Vagina (tissue), 2 donors: ENCODE results near the gene RTP5. TPM values are rescaled to one million over a fixed set of nuclear protein-coding genes. Genes with fewer than 3 reads are reported as not detected.

Source experiments
- DNase-seq, 2 donors: peaks; one replicate each; pipeline ENCODE4 v3.0.0-alpha.2; 2017; ENCODE audit errors: extremely low spot score in 2 of 2
- H3K27ac ChIP-seq: fragments of 200-600 bp; sonication (generic); one replicate; pipeline ENCODE4 v1.5.1; 2019
- H3K27me3 ChIP-seq: fragments of 200-600 bp; sonication (generic); one replicate; pipeline ENCODE4 v1.5.1; 2019
- H3K36me3 ChIP-seq, 2 donors: fragments of 200-600 bp; sonication (generic); one replicate each; pipeline ENCODE4 v1.5.1; 2017 to 2019
- H3K4me1 ChIP-seq: fragments of 200-600 bp; sonication (generic); one replicate; pipeline ENCODE4 v1.5.1; 2019
- H3K4me3 ChIP-seq, 2 donors: fragments of 200-600 bp; sonication (generic); 1 replicate in 1 of 2; 2 replicates in 1 of 2; pipeline ENCODE4 v1.5.1; 2016 to 2019
- H3K9me3 ChIP-seq: fragments of 200-600 bp; sonication (generic); one replicate; pipeline ENCODE4 v1.5.1; 2019
- POLR2A ChIP-seq, 2 donors: fragments of 450-650 bp; IDR thresholded peaks; one replicate each; pipeline ENCODE4 v1.6.1; 2017; ENCODE audit warnings: antibody characterized with exemption in 2 of 2, mild to moderate bottlenecking in 2 of 2, moderate library complexity in 2 of 2
- POLR2AphosphoS5 ChIP-seq, 2 donors: sonication (generic); formaldehyde crosslinking; IDR thresholded peaks; one replicate each; pipeline ENCODE4 v1.9.0; 2017; ENCODE audit warnings: antibody characterized with exemption in 2 of 2, mild to moderate bottlenecking in 2 of 2, low read depth in 1 of 2; ENCODE audit not compliant: insufficient read depth in 1 of 2
- intact Hi-C: fragments of 100-400 bp; cut with DNase I; formaldehyde crosslinking; loops from one replicate; pipeline ENCODE4 v1.15.1; 2023
- total RNA-seq: library from RNA; depleted of rRNA; stranded (reverse); fragments of >200 nt; gene quantifications from one replicate; pipeline ENCODE4 v1.2.3, GENCODE V29; 2016
- TF ChIP-seq, protein P1 (sequence below), 3 experiments: fragments of 450-650 bp in 2 of 3; fragments of 200-600 bp in 1 of 3; sonication (generic) in 1 of 3; IDR thresholded peaks; one replicate each; pipeline ENCODE4 v1.5.1; 2017 to 2019; ENCODE audit warnings: antibody characterized with exemption in 3 of 3, mild to moderate bottlenecking in 2 of 3, moderate library complexity in 2 of 3

RTP5 gene
- total RNA-seq, 1 donor from 2014 or later = not detected

GRCh38 chr2:241877197-241877685 lies 7.7 kb downstream of the RTP5 start:
- H3K36me3 ChIP-seq = no peaks in the 10 kb centered on the region
- no peaks in the 10 kb centered on the region for H3K9me3 ChIP-seq
- H3K4me3 ChIP-seq = no peak overlapping the region
- intact Hi-C loops = loop anchor here (10.0 kb wide), 1 partner anchor 132 kb away; no protein-coding TSS in a partner anchor
- no peak for DNase-seq
- no peaks in the 10 kb centered on the region for H3K27me3 ChIP-seq
- H3K27ac ChIP-seq = no peak overlapping the region
- no peak for TF ChIP-seq POLR2A (IDR thresholded peaks at IDR 0.05)
- peaks cover 18% of the 10 kb centered on the region for H3K4me1 ChIP-seq

- peaks cover 22% of the 10 kb centered on the region for H3K4me1 ChIP-seq
- DNase-seq = no peak
- H3K4me3 ChIP-seq = no peak overlapping the region
- no peaks in the 10 kb centered on the region for H3K9me3 ChIP-seq
- intact Hi-C loops = loop anchor here (10.0 kb wide), 1 partner anchor 133 kb away; no protein-coding TSS in a partner anchor
- H3K36me3 ChIP-seq = no peaks in the 10 kb centered on the region
- TF ChIP-seq POLR2A (IDR thresholded peaks at IDR 0.05) = no peak
- TF ChIP-seq, protein P1, sequence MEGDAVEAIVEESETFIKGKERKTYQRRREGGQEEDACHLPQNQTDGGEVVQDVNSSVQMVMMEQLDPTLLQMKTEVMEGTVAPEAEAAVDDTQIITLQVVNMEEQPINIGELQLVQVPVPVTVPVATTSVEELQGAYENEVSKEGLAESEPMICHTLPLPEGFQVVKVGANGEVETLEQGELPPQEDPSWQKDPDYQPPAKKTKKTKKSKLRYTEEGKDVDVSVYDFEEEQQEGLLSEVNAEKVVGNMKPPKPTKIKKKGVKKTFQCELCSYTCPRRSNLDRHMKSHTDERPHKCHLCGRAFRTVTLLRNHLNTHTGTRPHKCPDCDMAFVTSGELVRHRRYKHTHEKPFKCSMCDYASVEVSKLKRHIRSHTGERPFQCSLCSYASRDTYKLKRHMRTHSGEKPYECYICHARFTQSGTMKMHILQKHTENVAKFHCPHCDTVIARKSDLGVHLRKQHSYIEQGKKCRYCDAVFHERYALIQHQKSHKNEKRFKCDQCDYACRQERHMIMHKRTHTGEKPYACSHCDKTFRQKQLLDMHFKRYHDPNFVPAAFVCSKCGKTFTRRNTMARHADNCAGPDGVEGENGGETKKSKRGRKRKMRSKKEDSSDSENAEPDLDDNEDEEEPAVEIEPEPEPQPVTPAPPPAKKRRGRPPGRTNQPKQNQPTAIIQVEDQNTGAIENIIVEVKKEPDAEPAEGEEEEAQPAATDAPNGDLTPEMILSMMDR (IDR thresholded peaks at IDR 0.05) = peak in 2 of 3 experiments; percentile 39 to 58
- no peaks in the 10 kb centered on the region for H3K27me3 ChIP-seq
- H3K27ac ChIP-seq = no peak overlapping the region
These were observed 8.8 kb downstream of the RTP5 start for GRCh38 chr2:241877989-241878970.

DNA sequence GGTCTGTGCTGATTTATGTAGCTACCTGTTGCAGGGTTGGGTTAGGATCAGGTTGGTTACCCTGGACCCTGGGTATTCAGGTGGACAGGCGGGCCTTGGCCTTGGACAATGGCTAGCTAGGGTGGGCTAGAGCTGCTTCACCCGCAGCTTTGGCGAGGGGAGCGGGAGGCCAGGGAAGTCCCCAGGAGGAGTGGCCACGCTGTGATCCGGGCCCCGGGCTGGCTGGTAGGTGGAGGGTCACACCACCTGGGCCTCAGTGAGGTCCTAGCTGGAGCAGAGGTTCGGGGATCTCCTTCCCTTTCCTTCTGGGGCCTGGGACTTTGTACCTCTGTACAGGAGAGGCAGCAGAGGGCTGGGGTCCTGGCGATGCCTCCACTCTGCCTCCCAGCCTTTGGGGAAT lies 9.8 kb downstream of the RTP5 start:
- TF ChIP-seq POLR2A (IDR thresholded peaks at IDR 0.05) (no peak), POLR2AphosphoS5 (IDR thresholded peaks at IDR 0.05; ENCODE audit: insufficient read depth in 1 of 2, low read depth in 1 of 2) (no peak)
- TF ChIP-seq, protein P1 (IDR thresholded peaks at IDR 0.05) = no peak
- DNase-seq = no peak
- Histone ChIP-seq H3K36me3 (no peaks in the 10 kb centered on the region), H3K27me3 (no peaks in the 10 kb centered on the region), H3K27ac (no peak overlapping the region), H3K9me3 (no peaks in the 10 kb centered on the region), H3K4me3 (no peak overlapping the region), H3K4me1 (peaks cover 22% of the 10 kb centered on the region)
- intact Hi-C loops = loop anchor here (10.0 kb wide), 1 partner anchor 135 kb away; no protein-coding TSS in a partner anchor

DNA sequence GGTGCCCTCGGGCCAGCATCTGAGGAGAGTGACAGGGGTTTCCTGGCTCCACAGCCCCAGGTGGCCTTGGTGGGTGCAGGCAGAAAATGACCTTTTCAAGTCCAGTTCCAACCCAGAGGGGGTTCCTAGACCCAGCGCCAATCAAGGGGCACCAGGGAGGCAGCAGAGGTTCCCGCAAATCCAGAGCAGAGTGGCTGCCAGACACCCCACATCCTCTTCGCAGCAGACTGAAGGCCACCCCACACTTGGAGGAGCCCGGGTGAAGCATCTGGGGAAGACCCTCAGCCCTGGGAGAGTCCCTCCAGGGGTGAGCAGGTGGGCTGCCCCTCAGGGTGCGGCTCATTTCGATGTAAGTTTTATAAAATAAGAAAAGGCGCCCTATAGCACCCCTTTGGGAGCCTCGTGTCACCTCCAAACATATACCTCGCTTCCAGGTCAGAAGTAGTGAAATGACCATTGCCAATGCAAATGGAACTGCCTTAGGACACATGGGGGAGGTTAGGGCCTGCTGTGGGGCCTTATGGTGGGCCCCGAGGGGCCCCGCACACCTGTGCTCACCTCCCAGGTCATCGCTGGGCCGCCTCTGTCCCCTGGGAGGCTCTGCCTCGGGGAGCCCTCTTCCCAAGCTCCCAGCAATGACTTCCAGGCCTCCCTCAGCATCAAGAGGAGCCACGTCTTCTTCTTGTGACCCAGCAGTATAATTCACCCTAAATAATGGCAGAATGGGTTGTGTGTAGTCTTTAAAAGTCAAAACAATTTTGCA lies 11.0 kb downstream of the RTP5 start:
- Histone ChIP-seq H3K27ac (peak overlapping the region; percentile 84), H3K4me1 (peaks cover 22% of the 10 kb centered on the region), H3K27me3 (no peaks in the 10 kb centered on the region), H3K9me3 (no peaks in the 10 kb centered on the region), H3K36me3 (no peaks in the 10 kb centered on the region), H3K4me3 (peak overlapping the region; percentile 59 to 64)
- no peak for DNase-seq
- TF ChIP-seq POLR2AphosphoS5 (IDR thresholded peaks at IDR 0.05; ENCODE audit: insufficient read depth in 1 of 2, low read depth in 1 of 2) (no peak), POLR2A (IDR thresholded peaks at IDR 0.05) (no peak)
- TF ChIP-seq, protein P1 (IDR thresholded peaks at IDR 0.05) = no peak
- intact Hi-C loops = no loop called here

DNA sequence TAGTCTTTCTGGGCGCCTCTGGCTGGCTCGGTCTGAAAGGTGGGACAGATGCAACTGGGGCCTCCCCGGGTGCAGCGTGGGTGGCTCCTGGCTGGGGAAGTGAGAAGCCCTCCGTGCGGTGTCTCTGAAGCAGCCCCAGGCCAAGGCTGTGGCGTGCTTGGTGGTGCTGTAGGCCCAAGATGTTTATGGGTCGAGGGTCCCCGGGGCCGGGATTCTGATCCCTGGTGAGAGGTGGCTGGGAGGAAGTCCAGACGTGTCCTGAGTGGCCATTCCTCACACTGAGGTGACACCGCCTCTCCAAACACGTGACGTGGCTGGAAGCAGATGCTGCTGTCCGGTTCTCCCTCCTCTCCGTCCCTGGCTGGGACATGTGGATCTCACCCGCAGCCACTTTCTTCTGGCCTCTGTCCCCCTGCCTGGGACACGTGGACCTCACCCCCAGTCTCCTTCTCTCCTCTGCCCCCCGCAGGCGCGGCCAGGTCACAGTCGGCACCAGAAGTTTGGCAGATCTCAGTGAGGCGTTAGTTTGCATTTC lies 12.6 kb downstream of the RTP5 start:
- Histone ChIP-seq H3K4me1 (peaks cover 22% of the 10 kb centered on the region), H3K27ac (peak overlapping the region; percentile 84), H3K36me3 (no peaks in the 10 kb centered on the region), H3K9me3 (no peaks in the 10 kb centered on the region), H3K27me3 (no peaks in the 10 kb centered on the region), H3K4me3 (peak overlapping the region; percentile 59 to 64)
- peak in 1 of 2 donors; percentile 42 for TF ChIP-seq POLR2AphosphoS5 (IDR thresholded peaks at IDR 0.05; ENCODE audit: insufficient read depth in 1 of 2, low read depth in 1 of 2)
- no peak for TF ChIP-seq POLR2A (IDR thresholded peaks at IDR 0.05)
- peak in 1 of 2 donors; percentile 94 for DNase-seq
- intact Hi-C loops = no loop called here
